ENCODE data around the gene BPIFB3.

The BPIFB3 gene

GRCh38 chr20:33053291-33054106 lies at the start of gene BPIFB3:
BPIFB3 (plus strand) TSS chr20:33053903; CDS start chr20:33055436, 1,533 bp downstream.
- no peak for DNase-seq

GRCh38 chr20:33004141-33004751 lies 49.5 kb upstream of the BPIFB3 start, which contains the start of gene SUN5:
SUN5 (minus strand) TSS chr20:33004433; CDS start chr20:33004340, 93 bp downstream.
- DNase-seq, result no peak

GRCh38 chr20:33005132-33005566 lies 48.6 kb upstream of the BPIFB3 start:
- no peak for DNase-seq

GRCh38 chr20:33005908-33006775 lies 47.6 kb upstream of the BPIFB3 start:
- DNase-seq, result no peak

GRCh38 chr20:33006776-33007375 lies 46.8 kb upstream of the BPIFB3 start:
- no peak for DNase-seq

GRCh38 chr20:33007376-33008335 lies 46.0 kb upstream of the BPIFB3 start, which contains the start of gene BPIFB2:
BPIFB2 (plus strand) TSS chr20:33007704; CDS start chr20:33008575, 871 bp downstream.
- no peak for DNase-seq

GRCh38 chr20:33008336-33009213 lies 45.1 kb upstream of the BPIFB3 start:
- DNase-seq, result no peak

DNA sequence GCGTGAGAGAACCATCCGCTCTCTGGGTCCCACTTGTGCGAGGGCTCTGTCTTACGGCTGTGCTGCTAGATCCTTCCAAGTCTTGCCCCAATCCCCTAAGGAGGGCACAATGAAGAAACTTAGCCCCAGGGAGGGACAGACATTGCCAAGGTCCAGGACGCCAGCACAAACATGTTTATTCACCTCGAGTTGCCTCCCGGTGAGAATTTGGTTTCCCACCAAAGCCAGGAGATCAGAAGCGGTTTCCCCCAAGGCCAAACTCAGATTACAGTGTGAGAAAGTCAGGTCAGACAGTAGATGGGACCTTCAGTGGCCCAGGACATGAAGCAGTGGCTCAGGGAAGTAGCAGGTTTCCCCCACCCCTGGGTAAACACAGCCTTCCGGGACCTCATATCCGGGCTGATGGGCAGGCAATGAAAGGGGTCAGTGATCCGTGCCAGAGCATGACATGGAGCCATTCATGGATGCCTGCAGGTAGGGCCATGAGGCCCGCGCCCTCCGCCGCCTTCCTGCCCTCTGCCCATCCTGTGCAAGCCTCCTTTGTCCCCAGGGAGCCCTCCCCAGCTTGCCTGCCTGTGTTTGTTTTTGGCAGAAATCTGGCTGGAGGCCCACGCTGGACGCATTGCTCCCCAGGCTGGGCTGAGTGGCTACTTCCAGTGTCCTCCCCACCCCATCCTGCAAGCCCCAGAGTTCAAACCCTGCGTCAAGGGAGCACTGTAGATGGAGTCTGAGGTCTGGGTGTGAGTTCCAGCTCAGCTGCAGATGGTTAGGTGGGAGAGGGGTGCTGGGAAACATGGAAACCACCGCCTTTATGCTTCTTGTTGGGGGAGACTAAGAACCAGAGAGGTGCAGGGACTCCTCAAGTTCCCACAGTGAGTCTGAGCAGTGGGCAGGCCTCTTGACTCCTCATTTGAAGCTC lies 44.2 kb upstream of the BPIFB3 start:
- DNase-seq, result no peak

GRCh38 chr20:33010133-33010504 lies 43.6 kb upstream of the BPIFB3 start:
- DNase-seq, result no peak

DNA sequence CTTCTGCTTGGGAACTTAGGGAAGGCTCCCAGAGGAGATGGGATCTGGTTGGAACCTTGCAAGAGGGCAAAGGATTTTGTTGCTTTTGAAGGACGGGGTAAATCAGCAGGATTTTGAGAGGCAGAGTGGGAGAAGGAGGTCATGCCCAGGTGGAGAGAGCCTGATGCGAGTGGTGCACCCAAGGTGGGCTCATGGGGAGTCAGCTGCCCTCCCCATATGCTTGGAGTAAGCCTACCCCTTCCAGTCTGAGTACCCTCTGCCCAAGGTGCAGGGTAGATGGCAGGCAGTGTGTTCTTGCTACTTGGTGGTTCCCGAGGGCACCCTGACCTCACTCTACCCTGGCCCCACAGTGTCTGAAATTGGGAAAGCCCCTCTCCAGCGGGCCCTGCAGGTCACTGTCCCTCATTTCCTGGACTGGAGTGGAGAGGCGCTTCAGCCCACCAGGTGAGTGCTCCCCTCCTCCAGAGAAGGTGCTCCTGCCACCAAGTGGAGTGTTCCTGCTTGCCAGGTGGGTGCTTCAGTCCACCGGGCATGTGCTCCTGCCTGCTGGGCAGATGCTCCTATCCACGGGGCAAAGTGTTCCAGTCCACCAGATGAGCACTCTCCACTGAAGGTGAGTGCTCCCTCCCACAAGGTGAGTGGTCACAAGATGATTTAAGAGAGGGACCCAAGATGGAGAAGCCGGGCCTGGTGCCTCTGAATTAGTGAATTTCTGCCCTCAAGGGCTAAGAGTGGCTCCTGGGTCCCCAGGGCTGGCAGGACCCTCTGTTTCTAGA lies 42.8 kb upstream of the BPIFB3 start:
- no peak for DNase-seq

DNA sequence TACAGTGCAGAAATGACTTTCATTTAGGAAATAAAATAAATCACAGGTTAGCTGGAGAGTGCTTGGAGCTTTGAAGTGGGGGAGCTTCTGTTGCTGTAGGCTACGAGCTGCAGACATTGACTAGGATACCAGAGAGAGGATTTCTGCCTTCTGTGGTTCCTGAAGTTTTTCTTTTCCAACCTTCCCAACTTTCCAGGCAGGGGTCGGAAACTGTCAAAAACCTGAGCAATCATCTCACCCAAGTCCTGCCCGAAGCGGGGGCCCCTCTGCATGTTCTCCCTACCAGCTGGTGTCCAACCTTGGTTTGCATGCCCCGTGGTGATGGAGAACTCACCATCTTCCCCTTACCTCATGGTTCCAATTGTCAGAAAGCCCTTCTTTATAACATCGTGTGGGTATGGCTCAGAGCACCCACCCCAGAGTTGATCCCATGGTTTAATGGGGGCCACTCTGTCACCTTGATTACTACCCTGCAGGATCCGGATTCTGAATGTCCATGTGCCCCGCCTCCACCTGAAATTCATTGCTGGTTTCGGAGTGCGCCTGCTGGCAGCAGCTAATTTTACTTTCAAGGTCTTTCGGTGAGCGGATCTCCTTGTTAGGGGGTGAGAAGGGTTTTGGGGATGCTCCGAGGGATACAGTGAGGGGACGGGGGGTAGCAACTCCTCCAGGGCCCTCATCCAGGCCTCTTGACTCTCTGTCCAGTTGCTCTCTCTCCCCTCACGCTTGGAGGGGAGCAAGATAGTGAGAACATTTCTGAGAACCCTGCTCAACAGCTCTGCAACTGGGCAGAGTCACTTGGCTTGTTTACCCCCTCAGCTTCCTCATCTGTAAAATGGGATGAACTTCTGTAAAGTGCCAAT lies 41.1 kb upstream of the BPIFB3 start:
- DNase-seq, result no peak

DNA sequence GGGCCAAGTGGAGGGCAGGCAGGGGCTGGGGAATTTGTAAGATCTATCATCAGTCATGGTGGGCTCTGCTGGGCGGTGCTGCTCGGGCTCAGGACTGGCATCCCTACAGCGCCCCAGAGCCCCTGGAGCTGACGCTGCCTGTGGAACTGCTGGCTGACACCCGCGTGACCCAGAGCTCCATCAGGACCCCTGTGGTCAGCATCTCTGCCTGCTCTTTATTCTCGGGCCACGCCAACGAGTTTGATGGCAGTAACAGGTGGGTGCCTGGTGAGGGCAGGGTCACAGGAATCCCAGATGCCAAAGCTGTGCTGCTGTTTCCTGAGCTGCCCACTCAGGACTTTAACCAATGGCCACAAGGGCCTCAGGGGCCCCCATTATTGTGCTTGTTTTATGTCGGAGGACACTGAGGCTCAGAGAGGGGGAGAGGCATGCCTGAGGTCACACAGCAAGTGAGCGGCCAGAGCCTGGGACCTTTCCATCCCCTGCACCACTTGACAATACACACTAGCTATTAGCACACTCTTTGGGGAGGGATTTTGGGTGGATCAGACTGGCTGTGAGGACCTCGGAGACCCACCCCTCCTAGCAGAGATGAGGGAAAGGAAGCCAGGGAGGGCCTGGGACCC lies 39.9 kb upstream of the BPIFB3 start:
- no peak for DNase-seq

- DNase-seq, result no peak
Measured at GRCh38 chr20:33014336-33015113, 39.2 kb upstream of the BPIFB3 start.

DNA sequence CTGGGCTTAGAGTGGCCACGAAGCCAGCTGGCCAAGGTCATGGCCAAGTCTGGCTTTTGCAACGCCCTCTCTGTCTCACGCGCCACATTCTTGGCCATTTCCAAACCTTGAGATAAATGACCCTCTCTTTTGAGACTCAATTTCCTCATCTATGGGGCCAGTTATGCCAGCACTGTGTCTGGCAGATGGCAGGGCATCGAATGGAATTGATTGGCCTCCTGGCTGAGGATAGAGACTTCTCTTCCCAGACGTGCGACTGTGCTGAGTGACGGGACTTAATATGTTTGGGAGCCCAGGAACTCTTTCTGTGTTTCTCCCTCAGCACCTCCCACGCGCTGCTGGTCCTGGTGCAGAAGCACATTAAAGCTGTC lies 38.6 kb upstream of the BPIFB3 start:
- no peak for DNase-seq

GRCh38 chr20:33015700-33016580 lies 37.8 kb upstream of the BPIFB3 start:
- DNase-seq, result no peak

Data from SIG-M5 (cell line).